ENCODE measurements around the gene SRPK2.

- TF ChIP-seq CTCF (IDR thresholded peaks at IDR 0.05): no peak
- TF ChIP-seq POLR2A (IDR thresholded peaks at IDR 0.05): no peak
These were observed 67.8 kb downstream of the SRPK2 start for GRCh38 chr7:105320896-105321295.

Data from sigmoid colon (tissue), 3 donors.